Measurements from ENCODE around the gene AP3B1.

Gene AP3B1

GRCh38 chr5:78162253-78162862 lies 132.1 kb downstream of the AP3B1 start:
- no peak for DNase-seq (ENCODE audit: low read depth in 2 of 2)

GRCh38 chr5:78157001-78157400 lies 137.5 kb downstream of the AP3B1 start:
- no peak for DNase-seq (ENCODE audit: low read depth in 2 of 2)

- DNase-seq (ENCODE audit: low read depth in 2 of 2), result no peak
Measured at GRCh38 chr5:78151594-78152271, 142.8 kb downstream of the AP3B1 start.

- no peak for DNase-seq (ENCODE audit: low read depth in 2 of 2)
Measured at GRCh38 chr5:78137290-78137689, 157.2 kb downstream of the AP3B1 start.

GRCh38 chr5:78133423-78133822 lies 161.1 kb downstream of the AP3B1 start:
- no peak for DNase-seq (ENCODE audit: low read depth in 2 of 2)

GRCh38 chr5:78132507-78132906 lies 162.0 kb downstream of the AP3B1 start:
- DNase-seq (ENCODE audit: low read depth in 2 of 2), result no peak

- no peak for DNase-seq (ENCODE audit: low read depth in 2 of 2)
Measured at GRCh38 chr5:78129597-78129996, 164.9 kb downstream of the AP3B1 start.

GRCh38 chr5:78127875-78128274 lies 166.6 kb downstream of the AP3B1 start:
- DNase-seq (ENCODE audit: low read depth in 2 of 2), result no peak

- DNase-seq (ENCODE audit: low read depth in 2 of 2), result no peak
Measured at GRCh38 chr5:78126536-78126935, 168.0 kb downstream of the AP3B1 start.

- no peak for DNase-seq (ENCODE audit: low read depth in 2 of 2)
Measured at GRCh38 chr5:78116167-78116566, 178.3 kb downstream of the AP3B1 start.

GRCh38 chr5:78113689-78114264 lies 180.7 kb downstream of the AP3B1 start:
- DNase-seq (ENCODE audit: low read depth in 2 of 2), result no peak

- no peak for DNase-seq (ENCODE audit: low read depth in 2 of 2)
Measured at GRCh38 chr5:78112931-78113330, 181.6 kb downstream of the AP3B1 start.

GRCh38 chr5:78109891-78110324 lies 184.6 kb downstream of the AP3B1 start:
- DNase-seq (ENCODE audit: low read depth in 2 of 2), result no peak

- no peak for DNase-seq (ENCODE audit: low read depth in 2 of 2)
Measured at GRCh38 chr5:78108564-78108963, 185.9 kb downstream of the AP3B1 start.

GRCh38 chr5:78103232-78103918 lies 191.1 kb downstream of the AP3B1 start:
- DNase-seq (ENCODE audit: low read depth in 2 of 2), result no peak

GRCh38 chr5:78102500-78102899 lies 192.0 kb downstream of the AP3B1 start:
- DNase-seq (ENCODE audit: low read depth in 2 of 2), result no peak

- no peak for DNase-seq (ENCODE audit: low read depth in 2 of 2)
Measured at GRCh38 chr5:78095125-78095524, 199.4 kb downstream of the AP3B1 start.

GRCh38 chr5:78090002-78090401 lies 204.5 kb downstream of the AP3B1 start:
- DNase-seq (ENCODE audit: low read depth in 2 of 2), result no peak

GRCh38 chr5:78078858-78079257 lies 215.6 kb downstream of the AP3B1 start:
- no peak for DNase-seq (ENCODE audit: low read depth in 2 of 2)

GRCh38 chr5:78077369-78078068 lies 217.0 kb downstream of the AP3B1 start:
- no peak for DNase-seq (ENCODE audit: low read depth in 2 of 2)

GRCh38 chr5:78076351-78076750 lies 218.1 kb downstream of the AP3B1 start:
- DNase-seq (ENCODE audit: low read depth in 2 of 2), result no peak

GRCh38 chr5:78075301-78075700 lies 219.2 kb downstream of the AP3B1 start:
- DNase-seq (ENCODE audit: low read depth in 2 of 2), result no peak
